Urinary bladder (tissue), 4 donors: ENCODE data around the gene HSD3B2. TPM values are rescaled to one million over a fixed set of nuclear protein-coding genes. Genes with fewer than 3 reads are reported as not detected.
"Not testable (repeated sequence)": the region's sequence is repeated elsewhere in the genome, so short reads cannot be mapped to it uniquely, and the experiment has no call there.

Experiments
- DNase-seq: peaks from one replicate; pipeline ENCODE4 v3.0.0-alpha.2; 2015; ENCODE audit errors: extremely low spot score
- H3K27ac ChIP-seq: one replicate; pipeline ENCODE4 v1.5.1; 2013; ENCODE audit warnings: low read depth, mild to moderate bottlenecking, moderate library complexity
- H3K36me3 ChIP-seq: one replicate; pipeline ENCODE4 v1.6.1; 2013; ENCODE audit warnings: mild to moderate bottlenecking, moderate library complexity; ENCODE audit not compliant: insufficient read depth
- H3K4me1 ChIP-seq: one replicate; pipeline ENCODE4 v1.6.1; 2013; ENCODE audit warnings: mild to moderate bottlenecking, moderate library complexity; ENCODE audit not compliant: insufficient read depth
- H3K4me3 ChIP-seq: one replicate; pipeline ENCODE4 v1.5.1; 2013; ENCODE audit warnings: low read depth, low read length
- WGBS: extraction: QIAGEN DNeasy Blood & Tissue Kit; methylation state at CpG from one replicate; pipeline ENCODE4 v1.1.7; 2013; 5-methylcytosine and 5-hydroxymethylcytosine counted together
- polyA plus RNA-seq: library from polyadenylated mRNA; stranded (reverse); fragments of 200-250 nt; gene quantifications from one replicate; pipeline ENCODE4 v1.2.3, GENCODE V29; 2013
- total RNA-seq: library from RNA; depleted of rRNA; stranded (reverse); fragments of >200 nt; gene quantifications from one replicate; pipeline ENCODE4 v1.2.3, GENCODE V29; 2014
- donor health status: healthy with polysubstance abuse.
- donor health status: healthy.

HSD3B2 gene
- total RNA-seq (not detected), polyA plus RNA-seq (not detected)

- WGBS = 73% methylated on average over 2 of the region's 2 CpGs
- Histone ChIP-seq H3K27ac (no peak within 1 kb of the TSS), H3K4me3 (no peak within 1 kb of the TSS), H3K36me3 (no peaks in the 10 kb centered on the region), H3K4me1 (no peaks in the 10 kb centered on the region)
- DNase-seq = no peak
These were observed at the start of gene HSD3B2 for GRCh38 chr1:119414950-119415349. TSS of gene HSD3B2 (plus strand) at chr1:119415150. CDS start at chr1:119415420, 270 bp downstream.

- Histone ChIP-seq H3K4me3 (no peak overlapping the region), H3K4me1 (no peaks in the 10 kb centered on the region), H3K36me3 (no peaks in the 10 kb centered on the region), H3K27ac (no peak overlapping the region)
- DNase-seq = no peak
- WGBS = 96% methylated on average over 3 of the region's 3 CpGs
These were observed 48.5 kb upstream of the HSD3B2 start for GRCh38 chr1:119366424-119366823.

- Histone ChIP-seq H3K27ac (no peak overlapping the region), H3K36me3 (no peaks in the 10 kb centered on the region), H3K4me1 (no peaks in the 10 kb centered on the region), H3K4me3 (no peak overlapping the region)
- 73% methylated on average over 13 of the region's 13 CpGs for WGBS
- no peak for DNase-seq
These were observed 47.4 kb upstream of the HSD3B2 start for GRCh38 chr1:119367432-119368124.

GRCh38 chr1:119368554-119368953 is 46.4 kb upstream of the HSD3B2 start, which contains the start of gene HAO2:
TSS of gene HAO2 (plus strand) at chr1:119368785. CDS start at chr1:119381086, 12,301 bp downstream.
- Histone ChIP-seq H3K4me1 (no peaks in the 10 kb centered on the region), H3K4me3 (no peak within 1 kb of the TSS), H3K36me3 (no peaks in the 10 kb centered on the region), H3K27ac (no peak within 1 kb of the TSS)
- no peak for DNase-seq
- WGBS = 80% methylated on average over 2 of the region's 2 CpGs

- WGBS = 86% methylated on average over 2 of the region's 2 CpGs
- H3K4me1 ChIP-seq = no peaks in the 10 kb centered on the region
- H3K4me3 ChIP-seq = no peak overlapping the region
- no peak for DNase-seq
- no peak overlapping the region for H3K27ac ChIP-seq
- no peaks in the 10 kb centered on the region for H3K36me3 ChIP-seq
These were observed 44.2 kb upstream of the HSD3B2 start for GRCh38 chr1:119370748-119371147.

GRCh38 chr1:119371815-119372214 is 43.1 kb upstream of the HSD3B2 start:
- no peak overlapping the region for H3K27ac ChIP-seq
- WGBS = 20% methylated on average over 2 of the region's 2 CpGs
- no peaks in the 10 kb centered on the region for H3K36me3 ChIP-seq
- no peak for DNase-seq
- no peak overlapping the region for H3K4me3 ChIP-seq
- no peaks in the 10 kb centered on the region for H3K4me1 ChIP-seq

GRCh38 chr1:119372503-119373086 is 42.4 kb upstream of the HSD3B2 start:
- Histone ChIP-seq H3K4me1 (no peaks in the 10 kb centered on the region), H3K27ac (no peak overlapping the region), H3K36me3 (no peaks in the 10 kb centered on the region), H3K4me3 (no peak overlapping the region)
- WGBS = 44% methylated on average over 6 of the region's 6 CpGs
- peak; percentile 67 for DNase-seq

- H3K4me3 ChIP-seq = no peak overlapping the region
- 19% methylated on average over 2 of the region's 2 CpGs for whole genome bisulfite sequencing
- H3K4me1 ChIP-seq = no peaks in the 10 kb centered on the region
- no peaks in the 10 kb centered on the region for H3K36me3 ChIP-seq
- DNase-seq = no peak
- H3K27ac ChIP-seq = no peak overlapping the region
These were observed 41.5 kb upstream of the HSD3B2 start for GRCh38 chr1:119373465-119373864.

GRCh38 chr1:119374208-119374874 is 40.6 kb upstream of the HSD3B2 start:
- no peak overlapping the region for H3K27ac ChIP-seq
- no peak for DNase-seq
- no peak overlapping the region for H3K4me3 ChIP-seq
- H3K36me3 ChIP-seq = no peaks in the 10 kb centered on the region
- H3K4me1 ChIP-seq = no peaks in the 10 kb centered on the region
- WGBS = 35% methylated on average over 4 of the region's 4 CpGs

- Histone ChIP-seq H3K27ac (no peak overlapping the region), H3K4me3 (no peak overlapping the region), H3K4me1 (no peaks in the 10 kb centered on the region), H3K36me3 (no peaks in the 10 kb centered on the region)
- DNase-seq = no peak
- 97% methylated on average over 1 of the region's 1 CpG for whole genome bisulfite sequencing
These were observed 39.6 kb upstream of the HSD3B2 start for GRCh38 chr1:119375366-119375765.

GRCh38 chr1:119376594-119376993 is 38.4 kb upstream of the HSD3B2 start:
- 82% methylated on average over 1 of the region's 1 CpG for WGBS
- no peaks in the 10 kb centered on the region for H3K4me1 ChIP-seq
- no peak overlapping the region for H3K27ac ChIP-seq
- no peak overlapping the region for H3K4me3 ChIP-seq
- no peak for DNase-seq
- no peaks in the 10 kb centered on the region for H3K36me3 ChIP-seq

- DNase-seq, H3K36me3 ChIP-seq, H3K4me3 ChIP-seq, H3K4me1 ChIP-seq, H3K27ac ChIP-seq: not testable (repeated sequence)
- 90% methylated on average over 2 of the region's 2 CpGs for WGBS
These were observed 37.4 kb upstream of the HSD3B2 start for GRCh38 chr1:119377594-119377993.

- 89% methylated on average over 1 of the region's 1 CpG for WGBS
- no peaks in the 10 kb centered on the region for H3K36me3 ChIP-seq
- H3K4me1 ChIP-seq = no peaks in the 10 kb centered on the region
- H3K27ac ChIP-seq = no peak overlapping the region
- no peak for DNase-seq
- H3K4me3 ChIP-seq = no peak overlapping the region
These were observed 35.8 kb upstream of the HSD3B2 start for GRCh38 chr1:119379117-119379516.

GRCh38 chr1:119380304-119380703 is 34.6 kb upstream of the HSD3B2 start:
- Histone ChIP-seq H3K4me1 (no peaks in the 10 kb centered on the region), H3K27ac (no peak overlapping the region), H3K4me3 (no peak overlapping the region), H3K36me3 (no peaks in the 10 kb centered on the region)
- 76% methylated on average over 2 of the region's 2 CpGs for WGBS
- DNase-seq = no peak
